Upper lobe of left lung (tissue), 4 donors: Measurements from ENCODE around the gene PTDSS2.

Source experiments
- POLR2AphosphoS5 ChIP-seq, 2 donors: sonication (generic); formaldehyde crosslinking; IDR thresholded peaks; one replicate each; pipeline ENCODE4 v1.5.1; 2017; ENCODE audit warnings: antibody characterized with exemption in 2 of 2
- TF ChIP-seq, protein P1 (sequence below), 6 experiments: fragments of 450-650 bp in 4 of 6; fragments of 200-600 bp in 2 of 6; sonication (generic) in 2 of 6; IDR thresholded peaks; one replicate each; pipeline ENCODE4 v1.5.1; 2016 to 2019; ENCODE audit warnings: antibody characterized with exemption in 6 of 6

GRCh38 chr11:447923-448731, 2.0 kb upstream of the PTDSS2 start:
- TF ChIP-seq, protein P1, sequence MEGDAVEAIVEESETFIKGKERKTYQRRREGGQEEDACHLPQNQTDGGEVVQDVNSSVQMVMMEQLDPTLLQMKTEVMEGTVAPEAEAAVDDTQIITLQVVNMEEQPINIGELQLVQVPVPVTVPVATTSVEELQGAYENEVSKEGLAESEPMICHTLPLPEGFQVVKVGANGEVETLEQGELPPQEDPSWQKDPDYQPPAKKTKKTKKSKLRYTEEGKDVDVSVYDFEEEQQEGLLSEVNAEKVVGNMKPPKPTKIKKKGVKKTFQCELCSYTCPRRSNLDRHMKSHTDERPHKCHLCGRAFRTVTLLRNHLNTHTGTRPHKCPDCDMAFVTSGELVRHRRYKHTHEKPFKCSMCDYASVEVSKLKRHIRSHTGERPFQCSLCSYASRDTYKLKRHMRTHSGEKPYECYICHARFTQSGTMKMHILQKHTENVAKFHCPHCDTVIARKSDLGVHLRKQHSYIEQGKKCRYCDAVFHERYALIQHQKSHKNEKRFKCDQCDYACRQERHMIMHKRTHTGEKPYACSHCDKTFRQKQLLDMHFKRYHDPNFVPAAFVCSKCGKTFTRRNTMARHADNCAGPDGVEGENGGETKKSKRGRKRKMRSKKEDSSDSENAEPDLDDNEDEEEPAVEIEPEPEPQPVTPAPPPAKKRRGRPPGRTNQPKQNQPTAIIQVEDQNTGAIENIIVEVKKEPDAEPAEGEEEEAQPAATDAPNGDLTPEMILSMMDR (IDR thresholded peaks at IDR 0.05), result peak; percentile 63 to 94 (median 89)
- peak; percentile 93 to 95 for TF ChIP-seq POLR2AphosphoS5 (IDR thresholded peaks at IDR 0.05)
